OCI-M2 (cell line): ENCODE measurements around the gene SUCLG2.

ENCODE experiments used
- DNase-seq: peaks from one replicate; lab custom pipeline; 2025; ENCODE audit not compliant: unreplicated experiment; lab: John Stamatoyannopoulos, UW

The SUCLG2 gene, protein sequence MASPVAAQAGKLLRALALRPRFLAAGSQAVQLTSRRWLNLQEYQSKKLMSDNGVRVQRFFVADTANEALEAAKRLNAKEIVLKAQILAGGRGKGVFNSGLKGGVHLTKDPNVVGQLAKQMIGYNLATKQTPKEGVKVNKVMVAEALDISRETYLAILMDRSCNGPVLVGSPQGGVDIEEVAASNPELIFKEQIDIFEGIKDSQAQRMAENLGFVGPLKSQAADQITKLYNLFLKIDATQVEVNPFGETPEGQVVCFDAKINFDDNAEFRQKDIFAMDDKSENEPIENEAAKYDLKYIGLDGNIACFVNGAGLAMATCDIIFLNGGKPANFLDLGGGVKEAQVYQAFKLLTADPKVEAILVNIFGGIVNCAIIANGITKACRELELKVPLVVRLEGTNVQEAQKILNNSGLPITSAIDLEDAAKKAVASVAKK

DNA sequence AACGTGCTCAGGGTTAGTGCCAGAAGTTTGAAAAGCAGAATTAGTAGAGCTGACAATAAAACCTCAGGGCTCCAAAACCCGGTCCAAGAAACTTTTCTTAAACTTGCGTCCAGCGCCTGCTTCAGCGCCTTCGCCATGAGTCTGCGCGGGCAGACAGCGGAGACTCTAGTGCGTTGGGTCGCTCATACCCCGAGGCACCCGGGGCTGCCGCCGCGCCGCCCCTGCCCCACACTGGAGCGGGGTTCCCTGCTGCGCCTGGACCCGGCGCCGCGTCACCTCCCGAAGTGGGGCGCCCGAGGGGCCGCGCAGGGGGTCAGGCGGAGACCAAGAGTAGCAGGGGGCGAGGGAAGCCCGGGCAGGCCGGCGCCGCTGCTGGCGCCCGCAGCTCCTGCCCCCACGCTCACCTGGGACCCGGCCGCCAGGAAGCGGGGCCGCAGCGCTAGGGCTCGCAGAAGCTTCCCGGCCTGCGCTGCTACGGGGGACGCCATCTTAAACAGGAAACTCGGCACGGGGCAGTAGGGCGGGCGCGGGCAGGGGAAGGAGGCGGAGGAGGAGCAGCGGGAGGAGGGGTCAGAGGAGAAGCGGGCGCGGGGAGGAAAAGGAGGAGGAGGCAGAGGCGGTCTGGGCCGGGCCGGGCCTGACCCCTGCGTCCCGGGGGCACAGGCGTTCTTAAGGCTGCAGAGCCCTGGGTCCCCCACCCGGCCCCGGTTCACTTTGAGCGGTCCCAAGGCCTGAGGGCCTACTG, at the start of gene SUCLG2:
Gene SUCLG2 (minus strand): TSS at position 514 of the 745 bp plus-strand sequence. CDS start 26 bp downstream, at position 488.
- no peak for DNase-seq

GRCh38 chr3:67700596-67700995, 46.2 kb upstream of the SUCLG2 start:
- DNase-seq = no peak

DNA sequence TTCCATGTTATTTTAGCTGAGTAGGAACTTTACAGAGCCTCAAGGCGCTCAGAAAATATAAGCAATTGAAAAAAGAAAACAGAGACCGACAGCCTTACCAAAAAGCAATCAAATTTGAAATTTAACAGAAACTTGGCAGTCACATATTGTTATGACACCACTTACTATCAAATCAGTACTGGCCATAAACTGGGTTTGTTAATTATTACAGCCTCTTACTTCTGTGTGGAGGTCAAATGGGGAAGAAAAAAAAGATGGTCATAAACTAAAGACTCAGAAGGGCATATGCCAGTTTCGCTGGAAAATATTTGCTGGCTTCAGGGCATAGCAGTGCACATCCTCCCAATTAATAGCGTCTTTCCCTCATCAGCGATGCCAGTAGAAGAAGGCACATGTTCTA, 45.5 kb upstream of the SUCLG2 start:
- DNase-seq = no peak

DNA sequence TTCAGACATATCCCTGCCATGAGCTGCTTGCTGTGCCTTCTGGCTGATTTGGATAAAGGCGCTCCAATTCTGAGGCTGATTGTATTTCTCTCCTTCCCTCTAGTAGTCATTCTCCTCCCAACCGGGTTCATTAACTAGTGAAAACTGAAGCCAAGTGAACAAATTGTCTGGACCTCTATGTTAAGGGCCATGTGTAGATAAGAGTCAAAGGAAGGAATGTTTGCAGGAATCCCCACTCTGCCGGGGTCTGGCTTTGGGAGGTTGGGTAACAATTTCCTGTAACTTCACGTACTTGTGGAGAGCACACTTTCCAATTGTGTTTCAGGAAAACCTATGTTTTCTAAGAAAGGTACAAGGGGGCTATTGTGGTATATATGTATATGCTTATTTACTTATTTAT, 38.2 kb upstream of the SUCLG2 start:
- no peak for DNase-seq

GRCh38 chr3:67691926-67692325, 37.5 kb upstream of the SUCLG2 start:
- no peak for DNase-seq

- no peak for DNase-seq
Measured at GRCh38 chr3:67691207-67691606, 36.8 kb upstream of the SUCLG2 start.

- no peak for DNase-seq
Measured at GRCh38 chr3:67689806-67690205, 35.4 kb upstream of the SUCLG2 start.

DNA sequence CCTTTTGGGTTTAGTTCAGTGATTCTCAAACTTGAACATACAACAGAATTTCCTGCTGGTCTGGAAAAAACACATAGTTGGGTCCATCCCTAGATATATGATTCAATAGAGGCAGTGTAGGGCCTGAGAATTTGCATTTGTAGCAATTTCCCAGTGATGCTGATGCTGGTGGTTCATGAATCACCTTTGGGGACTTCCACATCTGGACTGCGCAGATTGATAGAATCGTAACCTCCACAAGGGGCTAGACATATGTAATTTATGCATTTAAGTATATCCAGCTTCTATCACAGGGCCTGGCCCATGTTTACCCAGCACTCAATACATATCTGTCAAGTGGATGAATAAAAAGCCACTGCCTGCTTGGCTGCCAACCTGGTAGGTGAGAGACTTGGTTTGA, 33.8 kb upstream of the SUCLG2 start:
- DNase-seq = no peak

DNA sequence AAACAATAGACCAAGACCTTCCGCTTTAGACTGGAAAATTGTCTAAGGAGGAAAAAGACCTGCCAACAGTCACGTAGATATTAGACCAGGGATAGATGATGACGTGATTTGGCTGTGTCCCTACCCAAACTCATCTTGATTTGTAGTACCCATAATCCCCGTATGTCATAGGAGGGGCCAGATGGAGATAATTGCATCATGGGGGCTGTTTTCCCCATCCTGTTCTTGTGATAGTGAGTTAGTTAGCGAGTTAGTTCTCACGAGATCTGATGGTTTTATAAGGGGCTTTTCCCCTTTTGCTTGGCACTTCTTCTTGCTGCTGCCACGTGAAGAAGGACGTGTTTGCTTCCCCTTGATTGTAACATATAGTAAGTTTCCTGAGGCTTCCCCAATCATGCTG, 31.7 kb upstream of the SUCLG2 start:
- DNase-seq = no peak

DNA sequence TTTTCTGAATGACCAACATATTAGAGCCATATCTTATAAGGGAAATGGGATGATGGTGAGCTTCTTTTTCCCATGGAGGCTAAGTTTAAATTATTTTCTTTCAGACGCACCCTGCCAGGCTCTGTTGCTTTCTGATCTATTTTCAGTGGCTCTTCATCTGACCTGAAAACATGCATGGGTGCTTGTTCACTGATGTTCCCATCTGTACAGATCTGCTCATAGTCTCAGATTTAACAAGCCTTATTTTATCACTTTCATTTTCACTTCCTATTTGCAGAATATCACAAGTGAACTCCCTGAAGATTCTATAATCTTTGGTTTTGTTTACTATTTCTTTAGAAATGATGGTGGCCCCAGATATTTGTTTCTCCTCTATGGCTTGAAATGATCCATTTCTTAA, 31.1 kb upstream of the SUCLG2 start:
- no peak for DNase-seq

DNA sequence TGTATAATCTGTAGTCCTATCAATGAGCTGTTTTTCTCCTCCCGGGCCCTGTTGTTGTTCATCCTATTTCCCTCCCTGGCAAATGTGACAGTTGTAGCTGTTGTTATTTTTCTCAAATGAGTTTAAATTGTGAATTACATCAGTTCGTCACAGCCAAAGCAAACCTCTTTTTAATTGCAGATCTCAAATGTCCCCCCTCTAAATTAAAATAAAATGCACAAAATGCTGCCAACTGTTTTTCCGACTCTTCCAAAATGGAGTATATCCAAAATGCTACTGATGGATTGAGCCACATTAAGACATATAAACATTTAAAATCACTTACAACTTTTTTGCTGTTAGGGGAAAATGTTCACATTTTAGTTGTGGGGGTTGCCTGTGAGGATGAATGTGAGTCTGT, 29.8 kb upstream of the SUCLG2 start:
- DNase-seq = no peak

DNA sequence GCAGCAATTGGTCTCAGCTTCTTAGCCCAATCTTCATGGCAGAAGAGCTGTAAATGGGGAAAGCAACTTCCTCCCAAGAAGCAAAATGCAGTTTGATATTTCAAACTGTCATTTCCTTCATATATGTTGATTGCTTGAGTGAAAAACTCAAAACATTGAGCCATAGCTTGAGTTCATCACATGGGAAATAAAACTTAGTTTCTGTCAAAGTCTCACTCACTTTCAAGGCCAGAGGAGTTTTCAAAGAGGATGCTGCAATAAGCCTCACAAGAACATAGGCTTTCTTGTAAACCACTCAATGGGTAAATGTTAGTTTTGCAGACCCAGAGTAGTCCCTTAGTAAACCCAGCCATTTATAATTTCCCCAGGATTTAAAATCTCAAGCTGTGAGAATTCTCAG, 29.1 kb upstream of the SUCLG2 start:
- DNase-seq = no peak

DNA sequence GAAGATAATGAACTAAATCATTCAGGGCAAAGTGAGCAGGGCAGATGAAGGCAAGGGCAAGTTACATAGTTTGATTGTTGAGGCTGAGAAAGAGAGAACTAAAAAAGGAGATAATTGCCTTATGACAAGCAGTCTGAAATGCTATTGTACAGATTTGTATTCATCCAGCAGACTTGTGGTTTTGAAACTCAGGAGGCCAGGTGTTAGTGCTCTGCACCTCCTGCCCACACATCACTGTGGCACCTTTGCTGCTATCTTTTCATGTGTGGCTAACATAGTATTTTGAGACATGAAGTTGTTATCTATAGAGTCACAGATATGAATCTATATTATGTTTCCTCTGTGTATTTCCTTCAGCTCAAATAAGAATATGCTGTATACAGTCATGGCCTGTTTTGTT, 24.3 kb upstream of the SUCLG2 start:
- no peak for DNase-seq

DNA sequence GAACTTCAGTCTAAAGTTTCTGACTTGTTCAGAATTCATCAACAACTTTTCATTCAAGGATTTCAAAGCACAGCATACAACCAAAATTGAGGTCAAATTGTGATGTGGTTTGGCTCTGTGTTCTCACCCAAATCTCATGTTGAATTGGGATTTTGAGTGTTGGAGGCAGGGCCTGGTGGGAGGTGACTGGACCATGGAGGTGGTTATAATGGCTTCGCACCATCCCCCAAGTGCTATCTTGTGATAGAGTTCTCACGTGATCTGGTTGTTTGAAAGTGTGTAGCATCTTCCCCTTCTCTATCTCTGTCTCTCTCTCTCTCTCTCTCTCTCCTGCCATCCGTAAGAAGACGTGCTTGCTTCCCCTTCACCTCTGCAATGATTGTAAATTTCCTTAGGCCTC, 19.6 kb upstream of the SUCLG2 start:
- DNase-seq = no peak

DNA sequence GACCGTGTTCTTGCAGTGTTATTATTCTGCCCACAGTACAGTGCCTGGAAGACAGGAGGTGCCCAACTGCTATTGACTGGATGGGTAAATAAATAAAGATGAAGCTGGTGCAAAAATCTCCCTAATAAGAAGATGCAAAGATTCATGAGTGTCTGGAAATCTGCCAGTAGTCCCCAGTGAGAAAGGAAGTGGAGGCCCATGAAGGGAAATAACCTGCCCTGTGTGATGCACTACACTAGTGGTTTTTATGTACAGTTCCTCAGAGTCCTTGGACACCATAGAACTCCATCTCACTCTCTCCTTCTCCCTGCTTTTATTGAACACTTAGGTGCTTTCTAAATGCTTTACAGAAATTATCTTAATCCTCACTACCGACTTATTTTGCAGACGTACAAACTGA, 8.3 kb upstream of the SUCLG2 start:
- DNase-seq = no peak

GRCh38 chr3:67661089-67661488, 6.7 kb upstream of the SUCLG2 start:
- no peak for DNase-seq

DNA sequence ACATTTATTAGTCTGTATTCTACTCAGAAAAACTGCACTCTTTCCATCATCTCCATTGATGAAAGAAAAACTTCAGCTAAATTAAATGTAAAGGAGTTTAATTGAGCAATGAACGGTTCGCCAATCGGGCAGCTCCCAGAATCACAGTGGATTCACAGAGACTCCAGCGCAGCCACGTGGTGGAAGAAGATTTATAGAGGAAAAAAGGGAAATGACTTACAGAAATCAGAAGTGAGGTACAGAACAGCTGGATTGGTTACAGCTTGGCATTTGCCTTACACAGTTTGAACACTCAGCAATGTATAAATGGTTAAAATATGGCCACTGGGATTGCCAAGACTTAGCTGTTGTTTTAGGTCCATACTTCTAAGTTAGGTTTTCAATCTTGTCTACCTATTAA, 2.8 kb upstream of the SUCLG2 start:
- DNase-seq = no peak

DNA sequence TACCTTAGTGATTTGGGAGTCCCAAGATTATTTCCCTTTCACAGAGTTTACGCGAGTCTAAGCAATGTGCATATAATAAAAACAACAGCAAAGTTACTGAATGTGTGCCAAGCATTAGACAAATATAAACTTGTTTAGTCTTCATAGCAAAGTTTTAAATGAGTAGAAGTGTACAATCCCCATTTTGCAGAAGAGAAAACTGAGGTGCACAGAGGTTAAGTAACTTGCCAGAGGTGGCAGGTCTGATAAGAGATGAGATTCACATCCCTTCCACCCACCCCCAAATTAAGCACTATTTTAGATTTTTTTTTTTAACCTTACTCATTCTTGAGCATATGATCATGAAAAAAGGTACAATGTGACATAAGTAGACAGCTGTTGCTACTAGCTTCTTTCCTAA, 2.2 kb upstream of the SUCLG2 start:
- DNase-seq = no peak

DNA sequence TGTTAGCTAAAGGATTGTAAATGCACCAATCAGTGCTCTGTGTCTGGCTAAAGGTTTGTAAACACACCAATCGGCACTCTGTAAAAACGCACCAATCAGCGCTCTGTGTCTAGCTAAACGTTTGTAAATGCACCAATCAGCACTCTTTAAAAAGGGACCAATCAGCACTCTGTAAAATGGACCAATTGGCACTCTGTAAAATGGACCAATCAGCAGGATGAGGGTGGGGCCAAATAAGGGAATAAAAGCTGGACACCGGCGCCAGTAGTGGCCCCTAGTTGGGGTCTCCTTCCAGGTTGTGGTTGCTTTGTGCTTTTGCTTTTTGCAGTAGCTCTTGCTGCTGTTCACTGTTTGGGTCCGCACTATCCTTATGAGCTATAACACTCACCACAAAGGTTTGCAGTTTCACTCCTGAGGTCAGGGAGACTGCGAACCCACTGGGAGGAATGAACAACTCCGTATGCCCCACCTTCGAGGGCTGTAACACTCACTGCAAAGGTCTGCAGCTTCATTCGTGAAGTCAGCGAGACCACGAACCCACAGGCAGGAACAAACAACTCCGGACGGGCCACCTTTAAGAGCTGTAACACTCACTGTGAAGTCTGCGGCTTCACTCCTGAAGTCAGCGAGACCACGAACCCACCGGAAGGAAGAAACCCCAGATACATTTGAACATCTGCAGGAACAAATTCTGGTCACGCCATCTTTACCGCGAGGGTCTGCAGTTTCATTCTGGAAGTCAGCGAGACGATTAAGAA, 1.1 kb upstream of the SUCLG2 start:
- no peak for DNase-seq

DNA sequence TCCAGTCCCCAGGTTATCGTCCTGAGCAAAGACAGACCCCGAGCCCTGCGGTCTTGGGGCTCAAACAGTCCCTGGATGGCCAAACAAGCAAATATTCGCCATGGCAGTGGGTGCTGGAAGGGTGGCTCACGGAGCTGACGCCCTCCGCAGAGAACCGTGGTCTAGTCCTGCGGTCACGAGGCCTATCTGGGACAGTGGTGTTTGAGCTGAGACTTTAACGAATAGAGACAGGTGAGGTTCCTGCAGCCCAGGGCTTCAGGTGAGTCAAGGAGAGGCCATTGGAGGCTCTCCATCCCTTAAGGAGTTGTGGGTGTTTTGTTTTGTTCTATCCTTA, 399 bp upstream of the SUCLG2 start:
- no peak for DNase-seq

GRCh38 chr3:67653425-67654098, 850 bp downstream of the SUCLG2 start:
- DNase-seq = no peak
